Endothelial cell of umbilical vein (primary cell): Measurements from ENCODE around the gene GEN1.

Experiments used
- EZH2 ChIP-seq: IDR thresholded peaks from 2 replicates; pipeline ENCODE4 v1.6.1; 2012; ENCODE audit warnings: borderline replicate concordance, low read depth, mild to moderate bottlenecking, moderate library complexity, low read length, inconsistent platforms; ENCODE audit not compliant: severe bottlenecking
- JUN ChIP-seq: IDR thresholded peaks from 2 replicates; pipeline ENCODE4 v1.6.1; 2011; ENCODE audit warnings: borderline replicate concordance, low read depth; ENCODE audit not compliant: insufficient read length, insufficient read depth
- MYC ChIP-seq: IDR thresholded peaks from one replicate; pipeline ENCODE4 v1.6.1; 2011; ENCODE audit warnings: mild to moderate bottlenecking, low read depth, low read length
- POLR2A ChIP-seq: IDR thresholded peaks from 2 replicates; pipeline ENCODE4 v1.6.1; 2012; ENCODE audit warnings: low read depth, mild to moderate bottlenecking, control low read depth, low read length
- POLR2AphosphoS5 ChIP-seq: IDR thresholded peaks from 2 replicates; pipeline ENCODE4 v1.6.1; 2012; ENCODE audit warnings: low read depth, mild to moderate bottlenecking, control low read depth, low read length, moderate library complexity; ENCODE audit not compliant: insufficient read depth
- TF ChIP-seq, protein P1 (sequence below), 2 donors: IDR thresholded peaks; 1 replicate in 1 of 2; 2 replicates in 1 of 2; pipeline ENCODE4 v1.5.1; 2011; ENCODE audit warnings: low read length in 2 of 2, mild to moderate bottlenecking in 2 of 2, moderate library complexity in 2 of 2, control low read depth in 1 of 2, inconsistent platforms in 1 of 2, low read depth in 1 of 2; ENCODE audit not compliant: insufficient read depth in 1 of 2; ENCODE audit errors: extremely low read depth in 1 of 2
- TF ChIP-seq, protein P2 (sequence below): IDR thresholded peaks from 2 replicates; pipeline ENCODE4 v1.6.1; 2011; ENCODE audit not compliant: insufficient read depth, insufficient read length

DNA sequence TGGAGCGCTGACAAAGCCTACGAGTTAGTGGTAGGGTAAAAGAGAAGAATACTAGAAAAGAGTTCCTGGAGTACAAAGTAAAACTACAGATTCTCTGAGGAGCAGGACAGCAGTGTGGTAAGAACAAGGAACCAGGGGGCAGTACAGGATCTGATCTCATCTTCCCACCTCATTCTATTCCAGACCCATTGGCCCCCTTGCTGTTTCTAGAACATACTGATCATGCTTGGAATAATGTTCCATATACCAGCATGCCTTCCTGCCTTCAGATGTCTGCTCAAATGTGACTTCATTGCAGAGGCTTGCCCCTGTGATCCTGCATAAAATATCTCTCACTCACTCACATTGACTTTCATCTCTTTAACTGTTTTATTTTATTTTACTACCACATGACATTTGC lies 81.6 kb downstream of the GEN1 start:
- TF ChIP-seq, protein P1, sequence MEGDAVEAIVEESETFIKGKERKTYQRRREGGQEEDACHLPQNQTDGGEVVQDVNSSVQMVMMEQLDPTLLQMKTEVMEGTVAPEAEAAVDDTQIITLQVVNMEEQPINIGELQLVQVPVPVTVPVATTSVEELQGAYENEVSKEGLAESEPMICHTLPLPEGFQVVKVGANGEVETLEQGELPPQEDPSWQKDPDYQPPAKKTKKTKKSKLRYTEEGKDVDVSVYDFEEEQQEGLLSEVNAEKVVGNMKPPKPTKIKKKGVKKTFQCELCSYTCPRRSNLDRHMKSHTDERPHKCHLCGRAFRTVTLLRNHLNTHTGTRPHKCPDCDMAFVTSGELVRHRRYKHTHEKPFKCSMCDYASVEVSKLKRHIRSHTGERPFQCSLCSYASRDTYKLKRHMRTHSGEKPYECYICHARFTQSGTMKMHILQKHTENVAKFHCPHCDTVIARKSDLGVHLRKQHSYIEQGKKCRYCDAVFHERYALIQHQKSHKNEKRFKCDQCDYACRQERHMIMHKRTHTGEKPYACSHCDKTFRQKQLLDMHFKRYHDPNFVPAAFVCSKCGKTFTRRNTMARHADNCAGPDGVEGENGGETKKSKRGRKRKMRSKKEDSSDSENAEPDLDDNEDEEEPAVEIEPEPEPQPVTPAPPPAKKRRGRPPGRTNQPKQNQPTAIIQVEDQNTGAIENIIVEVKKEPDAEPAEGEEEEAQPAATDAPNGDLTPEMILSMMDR (IDR thresholded peaks at IDR 0.05; ENCODE audit: extremely low read depth in 1 of 2, insufficient read depth in 1 of 2, low read depth in 1 of 2, low read length in 2 of 2), result no peak
- TF ChIP-seq POLR2A (no peak), POLR2AphosphoS5 (no peak), MYC (no peak), EZH2 (no peak), JUN (no peak)
- TF ChIP-seq, protein P2, sequence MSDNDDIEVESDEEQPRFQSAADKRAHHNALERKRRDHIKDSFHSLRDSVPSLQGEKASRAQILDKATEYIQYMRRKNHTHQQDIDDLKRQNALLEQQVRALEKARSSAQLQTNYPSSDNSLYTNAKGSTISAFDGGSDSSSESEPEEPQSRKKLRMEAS, result no peak
